Ascending aorta (tissue), 2 donors: ENCODE results near the gene C16orf54. TPM values are rescaled to one million over a fixed set of nuclear protein-coding genes. Genes with fewer than 3 reads are reported as not detected.
"Not testable (repeated sequence)": the region's sequence is repeated elsewhere in the genome, so short reads cannot be mapped to it uniquely, and the experiment has no call there.

Source experiments
- DNase-seq, 2 donors: peaks; one replicate each; pipeline ENCODE4 v3.0.0-alpha.2; 2019; ENCODE audit warnings: low spot score in 2 of 2
- H3K27ac ChIP-seq, 2 donors: fragments of 200-600 bp; sonication (generic); one replicate each; pipeline ENCODE4 v1.5.1; 2016 to 2017; ENCODE audit warnings: mild to moderate bottlenecking in 1 of 2
- H3K27me3 ChIP-seq: fragments of 200-600 bp; sonication (generic); one replicate; pipeline ENCODE4 v1.5.1; 2017
- H3K36me3 ChIP-seq, 2 donors: fragments of 200-600 bp; sonication (generic); one replicate each; pipeline ENCODE4 v1.5.1; 2016
- H3K4me1 ChIP-seq, 2 donors: fragments of 200-600 bp; sonication (generic); one replicate each; pipeline ENCODE4 v1.5.1; 2016 to 2017; ENCODE audit warnings: mild to moderate bottlenecking in 1 of 2
- H3K4me3 ChIP-seq, 2 donors: fragments of 200-600 bp; sonication (generic); one replicate each; pipeline ENCODE4 v1.5.1; 2016 to 2017; ENCODE audit warnings: mild to moderate bottlenecking in 1 of 2
- H3K9me3 ChIP-seq, 2 donors: fragments of 200-600 bp; sonication (generic); one replicate each; pipeline ENCODE4 v1.5.1; 2016
- CTCF ChIP-seq, 3 experiments: fragments of 200-600 bp in 2 of 3; fragments of 450-650 bp in 1 of 3; sonication (generic) in 2 of 3; IDR thresholded peaks; one replicate each; pipeline ENCODE4 v1.5.1; 2016 to 2019; ENCODE audit warnings: antibody characterized with exemption in 3 of 3, mild to moderate bottlenecking in 1 of 3, moderate library complexity in 1 of 3
- intact Hi-C: fragments of 100-400 bp; cut with DNase I; formaldehyde crosslinking; loops from one replicate; pipeline ENCODE4 v1.15.1; 2023
- total RNA-seq: library from RNA; depleted of rRNA; stranded (reverse); fragments of >200 nt; gene quantifications from one replicate; pipeline ENCODE4 v1.1.0, GENCODE V29; 2016

C16orf54 gene
- total RNA-seq, 1 donor from 2014 or later = 0.21 TPM

DNA sequence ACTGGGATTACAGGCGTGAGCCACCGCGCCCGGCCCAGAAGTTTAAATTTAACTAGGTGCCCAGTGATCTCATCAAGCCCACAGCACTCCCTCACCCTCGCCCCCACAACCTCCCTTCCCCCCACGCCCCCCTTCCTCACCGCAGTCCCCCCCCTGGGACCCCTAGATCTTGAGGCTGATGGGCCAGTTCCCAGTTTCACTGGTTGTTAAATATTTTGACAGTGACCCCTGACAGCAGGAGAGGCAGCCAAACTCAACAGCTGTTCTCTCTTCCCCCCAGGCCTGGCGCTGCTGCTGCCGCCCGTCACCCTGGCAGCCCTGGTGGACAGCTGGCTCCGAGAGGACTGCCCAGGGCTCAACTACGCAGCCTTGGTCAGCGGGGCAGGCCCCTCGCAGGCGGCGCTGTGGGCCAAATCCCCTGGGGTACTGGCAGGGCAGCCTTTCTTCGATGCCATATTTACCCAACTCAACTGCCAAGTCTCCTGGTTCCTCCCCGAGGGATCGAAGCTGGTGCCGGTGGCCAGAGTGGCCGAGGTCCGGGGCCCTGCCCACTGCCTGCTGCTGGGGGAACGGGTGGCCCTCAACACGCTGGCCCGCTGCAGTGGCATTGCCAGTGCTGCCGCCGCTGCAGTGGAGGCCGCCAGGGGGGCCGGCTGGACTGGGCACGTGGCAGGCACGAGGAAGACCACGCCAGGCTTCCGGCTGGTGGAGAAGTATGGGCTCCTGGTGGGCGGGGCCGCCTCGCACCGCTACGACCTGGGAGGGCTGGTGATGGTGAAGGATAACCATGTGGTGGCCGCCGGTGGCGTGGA is 51.2 kb downstream of the C16orf54 start:
- Histone ChIP-seq H3K27ac (peak overlapping the region; percentile 72 to 82), H3K27me3 (no peaks in the 10 kb centered on the region), H3K9me3 (no peaks in the 10 kb centered on the region), H3K36me3 (no peaks in the 10 kb centered on the region), H3K4me3 (peak overlapping the region in 1 of 2 donors; percentile 33), H3K4me1 (no peaks in the 10 kb centered on the region)
- intact Hi-C loops = loop anchor here (5.0 kb wide), 1 partner anchor 153 kb away; no protein-coding TSS in a partner anchor
- TF ChIP-seq CTCF (IDR thresholded peaks at IDR 0.05) = peak in 1 of 3 experiments; percentile 11
- peak; percentile 29 to 77 for DNase-seq

DNA sequence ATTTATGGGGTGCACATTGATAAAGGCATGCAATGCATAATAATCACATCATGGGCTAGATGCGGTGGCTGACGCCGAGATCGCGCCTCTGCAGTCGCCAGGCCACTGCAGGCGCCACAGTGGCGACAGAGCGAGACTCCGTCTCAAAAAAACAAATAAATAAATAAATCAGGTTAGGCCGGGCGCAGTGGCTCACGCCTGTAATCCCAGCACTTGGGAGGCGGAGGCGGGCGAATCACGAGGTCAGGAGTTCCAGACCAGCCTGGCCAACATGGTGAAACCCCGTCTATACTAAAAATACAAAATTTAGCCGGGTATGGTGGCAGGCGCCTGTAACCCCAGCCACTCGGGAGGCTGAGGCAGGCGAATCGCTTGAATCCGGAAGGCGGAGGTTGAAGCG is 53.2 kb downstream of the C16orf54 start:
- H3K9me3 ChIP-seq, intact Hi-C loops, H3K4me3 ChIP-seq, H3K36me3 ChIP-seq, DNase-seq, H3K27ac ChIP-seq, H3K4me1 ChIP-seq, H3K27me3 ChIP-seq: not testable (repeated sequence)

Other genes starting within 250 kb of the C16orf54 start
- gene NPIPB12, start 239.6 kb downstream of the C16orf54 start, total RNA-seq = 43.2 TPM
- gene SPN, start 82.7 kb downstream of the C16orf54 start, total RNA-seq = 10.3 TPM
- 5.7 TPM for gene QPRT, start 66.8 kb downstream of the C16orf54 start, total RNA-seq
- gene ZG16, start 32.3 kb upstream of the C16orf54 start, total RNA-seq = 0.21 TPM
- 28.6 TPM for gene KIF22, start 44.8 kb upstream of the C16orf54 start, total RNA-seq
- 146 TPM for gene MAZ, start 60.5 kb upstream of the C16orf54 start, total RNA-seq
- 5.0 TPM for gene PRRT2, start 66.2 kb upstream of the C16orf54 start, total RNA-seq
- gene PAGR1, start 70.2 kb upstream of the C16orf54 start, total RNA-seq = 54.3 TPM
- gene MVP, start 74.5 kb upstream of the C16orf54 start, total RNA-seq = 244 TPM
- 174 TPM for gene CDIPT, start 117.2 kb upstream of the C16orf54 start, total RNA-seq
- 0.21 TPM for gene SEZ6L2, start 153.6 kb upstream of the C16orf54 start, total RNA-seq
- not detected for gene ASPHD1, start 154.5 kb upstream of the C16orf54 start, total RNA-seq
- 302 TPM for gene KCTD13, start 180.2 kb upstream of the C16orf54 start, total RNA-seq
- gene TMEM219, start 216.1 kb upstream of the C16orf54 start, total RNA-seq = 49.2 TPM
- 101 TPM for gene TAOK2, start 227.9 kb upstream of the C16orf54 start, total RNA-seq
- 2.0 TPM for gene HIRIP3, start 249.6 kb upstream of the C16orf54 start, total RNA-seq